CD4-positive, alpha-beta T cell treated with Interleukin-17A for 1 hour (primary cell): Measurements from ENCODE around the gene DIPK1B.

Experiments
- DNase-seq: peaks from one replicate; pipeline ENCODE4 v3.0.0-alpha.2; 2020

Gene DIPK1B

GRCh38 chr9:136721339-136722092 is 9.1 kb downstream of the DIPK1B start:
- DNase-seq = no peak

GRCh38 chr9:136722093-136722968 is 10.0 kb downstream of the DIPK1B start:
- DNase-seq = no peak

- no peak for DNase-seq
Observed at GRCh38 chr9:136722969-136723356, 10.6 kb downstream of the DIPK1B start.

DNA sequence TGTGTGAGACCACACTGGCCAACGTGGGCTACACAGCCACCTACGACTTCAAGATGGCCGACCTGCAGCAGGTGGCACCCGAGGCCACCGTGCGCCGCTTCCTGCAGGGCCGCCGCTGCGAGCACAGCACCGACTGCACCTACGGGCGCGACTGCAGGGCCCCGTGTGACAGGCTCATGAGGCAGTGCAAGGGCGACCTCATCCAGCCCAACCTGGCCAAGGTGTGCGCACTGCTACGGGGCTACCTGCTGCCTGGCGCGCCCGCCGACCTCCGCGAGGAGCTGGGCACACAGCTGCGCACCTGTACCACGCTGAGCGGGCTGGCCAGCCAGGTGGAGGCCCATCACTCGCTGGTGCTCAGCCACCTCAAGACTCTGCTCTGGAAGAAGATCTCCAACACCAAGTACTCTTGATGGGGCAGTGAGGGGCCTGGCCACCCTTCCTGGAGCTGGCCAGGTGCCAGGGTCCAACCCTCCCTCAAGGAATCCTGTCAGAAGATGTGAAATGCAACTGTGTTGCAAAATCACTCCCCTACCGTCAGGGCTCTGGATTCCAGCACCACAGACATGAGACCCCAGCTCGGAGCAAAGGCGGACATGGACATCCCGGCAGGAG is 11.1 kb downstream of the DIPK1B start:
- DNase-seq = no peak

DNA sequence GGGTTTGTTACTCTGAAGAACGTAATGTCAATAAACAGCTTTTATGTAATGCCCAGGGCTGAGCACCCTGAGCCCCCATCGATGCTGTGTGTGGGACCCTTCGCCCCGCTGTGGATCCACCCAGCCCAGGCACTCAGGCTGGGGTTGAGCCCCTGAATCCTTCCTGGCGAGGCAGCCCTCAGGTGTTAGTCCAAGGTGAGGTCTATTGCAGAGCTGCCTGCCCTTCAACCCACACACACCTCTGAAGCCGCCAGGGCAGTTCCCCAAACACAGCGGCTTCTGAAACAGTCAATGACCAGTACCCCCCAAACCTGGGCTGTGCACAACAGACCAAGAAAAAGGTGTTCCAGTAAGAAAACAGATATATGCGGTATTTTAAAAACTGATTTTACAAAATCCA is 11.6 kb downstream of the DIPK1B start:
- DNase-seq = no peak

DNA sequence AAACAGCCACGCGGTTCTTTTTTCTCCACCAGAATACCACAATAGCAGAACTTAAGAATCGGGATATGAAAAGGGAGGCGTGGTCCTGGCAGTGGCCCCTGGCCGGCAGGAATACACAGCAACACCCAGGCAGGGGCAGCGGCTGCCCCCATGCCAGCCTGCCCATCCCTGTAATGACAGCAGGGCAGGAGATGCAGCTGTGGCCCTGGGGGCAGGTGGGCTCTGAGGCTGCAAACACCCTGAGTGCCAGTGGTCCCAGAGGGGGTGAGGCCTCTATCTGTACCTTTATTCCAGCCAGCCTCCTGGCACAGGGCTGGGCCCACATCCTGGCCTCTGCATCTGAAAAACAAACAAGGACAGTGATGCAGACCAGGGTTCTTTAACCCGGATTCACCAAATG is 12.4 kb downstream of the DIPK1B start:
- DNase-seq = no peak

- no peak for DNase-seq
Observed at GRCh38 chr9:136725612-136726011, 13.2 kb downstream of the DIPK1B start.

DNA sequence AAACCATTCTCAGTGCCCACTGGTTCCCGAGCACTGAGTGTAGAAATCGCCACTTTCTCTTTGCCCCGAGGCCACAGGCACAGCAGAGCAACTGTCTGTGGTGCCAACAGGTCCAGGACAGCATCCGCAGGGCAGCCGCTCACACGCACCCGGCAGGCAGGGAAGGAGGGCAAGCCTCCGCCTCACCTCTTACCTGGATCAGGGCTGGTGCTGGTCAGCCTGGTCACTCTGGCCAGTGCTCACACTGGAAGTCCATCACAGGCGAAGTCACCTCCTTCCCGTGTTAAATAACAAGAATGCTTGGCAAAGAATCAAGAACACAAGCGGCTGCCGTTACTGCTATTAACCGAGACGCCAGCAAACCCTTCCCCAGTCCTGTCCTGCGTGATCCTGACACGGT is 13.7 kb downstream of the DIPK1B start:
- DNase-seq = no peak

GRCh38 chr9:136726631-136727191 is 14.3 kb downstream of the DIPK1B start:
- peak; percentile 66 for DNase-seq

DNA sequence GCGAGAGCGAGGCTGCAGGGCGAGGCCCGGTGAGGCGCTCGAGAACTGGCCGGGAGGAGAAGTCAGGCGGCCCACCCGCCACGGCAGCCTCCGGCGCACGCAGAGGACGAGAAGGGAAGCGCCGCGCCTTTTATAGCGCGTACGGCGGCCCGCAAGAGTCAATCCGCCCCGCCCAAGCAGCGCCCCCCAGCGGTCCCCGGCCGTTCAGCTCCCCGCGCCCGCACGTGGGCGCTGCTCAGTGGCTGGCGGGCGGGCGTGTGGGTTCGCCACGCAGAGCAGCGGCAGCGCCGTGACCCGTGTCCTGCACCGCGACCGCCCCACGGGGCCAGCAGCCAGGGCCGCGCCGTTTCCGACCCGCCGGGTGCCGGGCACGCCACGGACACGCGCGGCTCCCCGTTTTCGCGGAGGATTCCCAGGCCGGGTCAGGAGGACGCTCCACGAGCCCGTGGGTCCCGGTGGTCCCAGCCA is 15.7 kb downstream of the DIPK1B start:
- peak; percentile 93 for DNase-seq

- DNase-seq = no peak
Observed at GRCh38 chr9:136728548-136729123, 16.3 kb downstream of the DIPK1B start.

DNA sequence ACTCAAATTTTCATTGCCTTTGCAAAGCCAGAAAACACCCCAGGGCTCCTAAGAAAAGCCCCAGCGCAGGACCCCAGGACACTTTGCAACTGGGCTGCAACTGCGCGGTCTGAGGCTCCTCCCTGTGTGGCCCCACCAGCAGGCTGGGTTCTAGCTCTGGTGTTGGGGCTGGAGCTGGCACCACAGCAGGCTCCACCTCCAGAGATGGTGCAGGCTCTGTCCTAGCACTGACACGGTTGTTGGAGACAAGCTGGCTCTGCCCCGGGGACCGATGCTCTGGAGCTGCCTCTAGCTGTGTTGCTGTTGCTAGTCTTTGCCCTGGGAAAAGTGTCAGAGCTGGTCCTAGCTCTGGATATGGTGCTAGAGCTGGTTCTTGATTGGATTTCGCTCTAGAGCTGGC is 16.8 kb downstream of the DIPK1B start:
- no peak for DNase-seq

GRCh38 chr9:136729926-136730325 is 17.6 kb downstream of the DIPK1B start:
- no peak for DNase-seq

- no peak for DNase-seq
Observed at GRCh38 chr9:136732444-136733178, 20.2 kb downstream of the DIPK1B start.

GRCh38 chr9:136733611-136734010 is 21.2 kb downstream of the DIPK1B start:
- DNase-seq = no peak

- no peak for DNase-seq
Observed at GRCh38 chr9:136734837-136735496, 22.6 kb downstream of the DIPK1B start.

DNA sequence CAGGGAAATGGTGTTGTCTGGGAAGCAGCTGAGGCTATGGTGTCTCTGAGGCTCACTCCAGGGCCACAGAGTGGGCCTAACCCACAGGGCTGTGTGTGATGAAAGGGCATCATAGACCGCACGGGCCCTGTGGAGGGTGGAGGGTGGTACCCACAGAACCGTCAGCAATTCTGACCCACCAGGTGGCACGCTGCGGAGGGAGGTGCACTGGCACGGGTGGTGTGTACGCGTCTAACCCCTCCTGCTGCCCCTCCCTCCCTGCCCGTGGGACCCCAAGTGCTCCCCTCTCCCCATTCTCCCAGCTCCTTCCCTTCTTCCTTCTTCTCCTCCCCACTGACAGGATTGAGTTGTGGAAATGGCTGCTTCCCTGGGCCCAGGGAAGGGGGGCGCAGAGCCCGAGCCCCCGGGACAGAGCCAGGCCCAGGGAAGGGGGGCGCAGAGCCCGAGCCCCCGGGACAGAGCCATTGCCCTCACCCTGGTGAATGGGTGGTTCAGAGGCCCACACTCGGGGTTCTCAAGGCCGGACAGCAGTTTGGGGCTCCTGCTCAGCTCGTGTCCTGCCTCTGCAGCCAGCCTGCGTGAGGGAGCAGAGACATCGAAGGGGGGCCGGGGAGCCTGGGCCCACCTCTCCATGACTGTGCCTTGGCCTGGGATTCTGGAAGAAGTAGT is 23.6 kb downstream of the DIPK1B start:
- no peak for DNase-seq

- DNase-seq = no peak
Observed at GRCh38 chr9:136738960-136739359, 26.6 kb downstream of the DIPK1B start.

DNA sequence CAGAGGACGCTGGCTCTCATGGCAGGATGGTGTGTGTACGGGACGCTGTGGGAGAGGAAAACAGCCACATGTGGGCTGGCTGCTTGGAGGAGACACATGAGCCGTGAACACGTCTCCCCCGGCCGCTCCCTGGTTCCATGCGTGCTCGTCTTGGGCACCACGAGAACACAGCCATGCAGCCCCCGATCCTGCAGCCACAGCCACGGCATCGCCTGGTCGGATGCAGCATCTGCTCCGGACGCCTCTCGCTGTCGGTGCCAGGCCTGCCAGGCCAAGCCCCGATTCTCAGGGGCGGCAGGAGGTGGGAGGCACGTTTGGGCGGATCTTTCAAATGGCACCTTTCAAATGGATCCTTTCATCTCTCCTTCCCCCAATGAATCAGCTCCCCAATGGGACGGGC is 27.1 kb downstream of the DIPK1B start:
- no peak for DNase-seq

DNA sequence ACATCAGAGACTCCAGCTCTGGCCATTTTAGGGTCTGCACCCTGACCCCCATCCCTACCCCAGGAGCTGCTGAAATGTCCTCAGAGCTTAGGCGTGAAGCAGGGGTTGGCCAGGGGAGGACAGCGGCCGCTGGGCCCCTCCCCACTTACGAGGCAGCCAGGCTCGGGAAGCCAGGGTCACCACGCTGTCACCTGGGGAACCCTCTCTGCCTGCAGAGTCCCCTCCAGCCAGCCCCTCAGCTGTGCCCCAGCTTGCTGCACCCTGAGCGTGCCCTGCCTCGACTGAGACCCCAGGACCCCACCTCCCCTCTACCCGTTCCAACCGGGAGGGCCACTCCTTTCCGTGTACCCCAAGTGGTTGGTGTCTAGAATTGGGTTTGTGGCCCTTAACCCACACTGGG is 27.7 kb downstream of the DIPK1B start:
- no peak for DNase-seq

- no peak for DNase-seq
Observed at GRCh38 chr9:136740491-136740890, 28.1 kb downstream of the DIPK1B start.
